HT1080 (cell line): ENCODE measurements around the gene CCL15. TPM values are rescaled to one million over a fixed set of nuclear protein-coding genes. Genes with fewer than 3 reads are reported as not detected.
A peak's percentile ranks its signal among the peaks of the same experiment; 100 is the strongest.
"Not testable (repeated sequence)": the region's sequence is repeated elsewhere in the genome, so short reads cannot be mapped to it uniquely, and the experiment has no call there.

Experiments used
- DNase-seq: peaks from one replicate; pipeline ENCODE4 v3.0.0-alpha.2; 2015; ENCODE audit warnings: low read depth
- polyA plus RNA-seq, 2 experiments: library from polyadenylated mRNA; depleted of rRNA; stranded (reverse); fragments of >200 nt; gene quantifications; 2 replicates each; pipeline ENCODE4 v1.2.3, GENCODE V29; 2015
- total RNA-seq: library from RNA; depleted of rRNA; stranded (reverse); fragments of >200 nt; shearing (Covaris generic); gene quantifications from 2 replicates; pipeline ENCODE4 v1.2.3, GENCODE V29; 2014; rRNA removed

CCL15 gene, protein sequence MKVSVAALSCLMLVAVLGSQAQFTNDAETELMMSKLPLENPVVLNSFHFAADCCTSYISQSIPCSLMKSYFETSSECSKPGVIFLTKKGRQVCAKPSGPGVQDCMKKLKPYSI
- total RNA-seq: not detected in 2 replicates
- not detected in 2 replicates for polyA plus RNA-seq (2015; cell fraction: cytosol; rRNA removed)
- not detected in 2 replicates for polyA plus RNA-seq (2015; cell fraction: nucleus; rRNA removed)

DNA sequence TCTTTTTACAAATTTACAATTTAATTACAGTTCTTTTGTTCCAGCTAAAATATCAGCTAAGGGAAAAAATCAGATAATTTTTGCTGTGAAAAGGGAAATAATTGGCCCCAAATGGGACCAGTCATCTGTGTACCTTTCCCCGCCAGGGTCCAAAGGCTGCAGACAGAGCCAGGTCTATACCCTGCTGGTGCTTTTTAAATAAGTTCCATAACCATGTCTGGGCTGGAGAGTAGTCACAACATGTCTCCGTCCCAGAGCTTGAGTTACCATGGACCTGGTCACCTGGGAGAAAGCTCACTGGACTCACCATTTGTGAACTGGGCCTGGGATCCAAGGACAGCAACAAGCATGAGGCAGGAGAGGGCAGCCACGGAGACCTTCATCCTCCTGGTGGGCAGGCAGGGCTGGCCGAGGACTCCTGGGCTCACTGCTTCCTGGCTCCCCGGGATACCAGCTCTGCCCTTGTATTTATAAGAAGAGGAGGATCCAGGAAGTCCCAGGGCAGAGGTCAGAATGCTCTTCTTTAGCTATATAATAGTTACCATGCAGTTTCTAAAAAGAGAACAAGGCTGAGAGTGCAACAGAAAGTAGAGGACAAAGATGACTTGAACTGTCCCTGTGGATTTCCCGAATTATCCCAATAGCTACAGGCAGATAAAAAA is at the start of gene CCL15:
TSS of gene CCL15 (minus strand) at position 444 of the 662 bp plus-strand sequence. CDS start at position 383, 61 bp downstream.
- no peak for DNase-seq

DNA sequence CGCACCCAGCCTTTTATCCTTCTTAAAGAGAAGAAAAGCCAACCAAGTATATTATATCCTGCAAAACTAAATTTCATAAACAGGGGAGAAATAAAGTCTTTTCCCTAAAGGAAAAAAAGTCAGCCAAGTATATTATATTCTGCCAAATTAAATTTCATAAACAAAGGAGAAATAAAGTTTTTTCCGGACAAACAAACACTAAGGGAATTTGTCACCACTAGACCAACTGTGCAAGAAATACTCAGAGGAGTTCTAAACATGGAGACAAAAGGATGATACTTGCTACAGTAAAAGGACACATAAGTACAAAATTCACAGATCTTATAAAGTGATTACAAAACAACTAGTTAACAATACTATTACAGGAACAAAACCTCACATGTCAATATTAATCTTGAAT is 48.3 kb upstream of the CCL15 start:
- no peak for DNase-seq

DNA sequence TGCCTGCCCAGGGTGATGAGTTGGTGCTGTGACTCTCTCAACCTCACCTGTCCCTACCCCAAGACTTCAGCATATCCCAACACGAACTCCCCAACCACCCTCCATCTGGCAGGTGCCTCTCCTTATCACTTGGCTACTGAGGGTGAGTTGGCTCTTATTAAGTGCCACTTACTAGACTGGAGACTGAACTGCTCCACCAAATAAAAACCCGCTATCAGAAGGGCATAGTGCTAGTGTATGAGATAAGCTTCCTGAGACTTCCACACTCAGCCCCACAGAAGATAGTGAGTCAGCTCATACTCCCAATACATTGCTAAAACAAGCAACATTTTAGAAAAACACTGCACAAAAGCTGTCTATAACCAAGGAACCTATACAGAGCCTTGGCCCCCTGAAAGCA is 46.7 kb upstream of the CCL15 start:
- no peak for DNase-seq

DNA sequence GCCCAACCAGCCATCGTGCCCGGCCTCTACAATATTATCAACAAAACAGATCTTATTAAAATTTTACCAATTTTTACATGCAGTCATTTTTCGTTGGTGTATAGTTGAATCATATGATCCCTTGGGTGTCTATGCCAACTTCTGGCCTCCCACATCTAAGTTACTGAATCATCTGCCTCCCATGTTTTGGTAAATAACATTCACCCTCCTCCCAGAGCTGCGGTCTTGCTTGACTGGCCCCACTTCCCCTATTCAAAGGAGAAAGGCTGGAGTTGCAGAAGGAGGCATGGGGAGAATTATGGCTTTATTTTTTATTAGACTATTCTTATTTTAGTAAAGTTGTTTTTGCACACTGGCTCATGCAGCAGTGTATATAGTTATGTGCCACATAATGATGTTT is 34.9 kb upstream of the CCL15 start:
- no peak for DNase-seq

DNA sequence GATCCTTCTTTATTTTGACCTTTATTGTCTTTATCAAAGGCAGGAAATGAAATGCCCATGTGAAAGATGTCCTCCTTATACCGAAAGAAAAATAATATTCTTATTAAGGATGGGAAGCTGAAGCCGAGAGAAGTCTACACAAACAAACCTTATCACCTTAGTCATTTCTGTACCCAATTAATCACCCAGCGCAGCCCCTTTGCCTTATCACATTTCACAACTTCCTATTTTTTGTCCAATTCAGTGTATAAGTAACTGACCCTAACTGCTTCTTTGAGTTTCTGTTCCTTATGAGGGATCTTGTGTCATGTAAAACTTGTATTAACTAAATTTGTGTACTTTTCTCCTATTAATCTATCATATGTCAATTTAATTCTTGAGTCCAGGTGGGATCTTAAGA is 32.8 kb upstream of the CCL15 start:
- no peak for DNase-seq

DNA sequence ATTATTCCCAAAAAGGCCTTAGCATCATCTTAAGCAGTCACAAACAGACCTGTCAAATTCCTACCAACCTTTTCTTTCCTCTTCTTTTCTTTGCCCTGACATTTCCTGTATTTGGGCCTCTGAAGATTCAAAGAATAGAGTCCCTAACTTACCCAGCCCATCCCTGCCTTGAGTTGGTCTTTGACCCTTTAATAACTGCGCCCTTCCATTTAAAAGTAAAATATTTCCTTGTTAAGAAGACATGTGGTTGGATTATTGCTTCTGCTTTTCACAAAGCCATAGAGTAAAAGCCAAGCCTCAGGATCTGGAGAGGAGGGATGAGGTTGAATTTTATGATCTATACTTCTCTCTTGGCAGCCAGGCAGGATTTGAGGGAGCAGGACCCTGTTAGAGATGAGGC is 29.6 kb upstream of the CCL15 start:
- DNase-seq: no peak

DNA sequence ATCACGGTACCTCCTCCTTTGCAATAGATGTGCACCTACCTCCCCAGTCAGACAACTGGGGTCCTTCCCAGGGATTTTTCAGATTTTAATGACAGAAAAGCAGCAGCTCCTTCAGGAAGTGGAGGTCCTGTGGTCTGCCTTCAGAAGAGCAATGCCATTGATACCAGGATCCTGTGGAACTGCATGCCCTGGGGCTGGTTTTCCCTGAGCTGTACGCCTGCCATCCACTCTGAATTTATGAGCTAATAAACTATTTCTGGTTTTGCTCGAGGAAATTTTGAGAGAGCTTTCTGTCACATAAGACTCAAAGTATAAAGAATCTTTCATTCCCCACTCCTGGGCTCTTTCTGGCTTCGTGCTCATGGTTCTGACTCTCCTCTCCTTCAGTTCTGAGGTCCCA is 26.4 kb upstream of the CCL15 start:
- DNase-seq: no peak

DNA sequence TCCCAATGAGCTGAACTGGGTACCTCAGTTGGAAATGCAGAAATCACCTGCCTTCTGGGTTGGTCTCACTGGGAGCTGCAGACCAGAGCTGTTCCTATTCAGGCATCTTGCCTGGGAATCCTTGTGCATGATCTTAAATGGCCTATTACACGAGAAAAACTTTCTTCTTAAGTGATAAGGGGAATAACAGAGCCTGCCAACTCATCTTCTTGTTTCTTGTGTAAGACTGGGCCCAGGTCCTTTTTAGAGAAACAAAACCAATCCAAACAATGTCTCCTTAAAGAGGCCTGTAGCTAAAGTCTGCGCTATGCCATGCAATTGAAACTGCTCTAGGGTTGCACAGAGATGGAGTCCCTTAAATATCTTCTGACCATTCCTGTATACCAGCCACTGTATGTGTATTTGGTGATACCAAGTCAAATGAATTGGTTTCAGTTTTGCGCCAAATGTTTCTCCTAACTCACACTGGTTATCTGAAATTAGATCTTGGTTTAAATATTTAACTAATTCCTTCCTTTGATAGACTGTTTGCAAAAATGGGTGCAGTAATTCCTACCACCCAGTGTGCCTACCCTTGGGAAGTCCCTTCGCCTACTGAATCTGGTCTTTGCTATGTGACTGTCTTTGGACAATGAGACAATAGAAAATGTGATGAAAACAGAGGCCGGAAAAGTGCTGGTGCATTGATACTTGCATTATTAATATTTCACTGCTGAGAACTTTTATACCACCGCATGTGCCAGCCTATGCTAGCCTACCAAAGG is 22.9 kb upstream of the CCL15 start:
- no peak for DNase-seq

DNA sequence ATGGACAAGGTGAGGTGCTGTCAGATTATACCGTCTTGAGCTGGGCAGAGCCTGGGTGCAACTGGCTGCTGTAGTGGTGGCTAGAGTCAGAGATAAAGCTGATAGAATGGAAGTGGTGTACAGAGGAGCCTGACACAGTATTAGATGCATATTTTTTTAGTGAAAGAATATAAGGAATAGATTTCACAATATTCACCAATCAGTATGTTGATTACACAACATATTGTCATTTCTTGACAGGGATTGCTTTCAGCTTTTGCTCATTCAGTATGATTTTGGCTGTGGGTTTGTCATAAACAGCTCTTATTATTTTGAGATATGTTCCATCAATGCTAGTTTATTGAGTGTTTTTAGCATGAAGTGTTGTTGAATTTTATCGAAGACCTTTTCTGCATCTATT is 18.1 kb upstream of the CCL15 start:
- DNase-seq: no peak

DNA sequence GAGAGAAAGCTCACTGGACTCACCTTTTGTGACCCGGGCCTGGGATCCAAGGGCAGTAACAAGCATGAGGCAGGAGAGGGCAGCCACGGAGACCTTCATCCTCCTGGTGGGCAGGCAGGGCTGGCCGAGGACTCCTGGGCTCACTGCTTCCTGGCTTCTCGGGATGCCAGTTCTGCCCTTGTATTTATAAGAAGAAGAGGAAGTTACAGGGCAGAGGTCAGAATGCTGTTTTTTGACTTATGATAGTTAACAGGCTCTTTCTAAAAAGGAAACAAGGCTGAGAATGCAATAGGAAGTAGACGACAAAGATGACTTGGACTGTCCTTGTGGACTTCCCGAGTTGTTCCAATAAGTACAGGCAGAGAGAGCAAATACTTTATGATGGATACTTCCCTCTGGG is 16.4 kb upstream of the CCL15 start, which contains the start of gene CCL23:
TSS of gene CCL23 (minus strand) at position 174 of the 400 bp plus-strand sequence. CDS start at position 99, 75 bp downstream.
- no peak for DNase-seq

DNA sequence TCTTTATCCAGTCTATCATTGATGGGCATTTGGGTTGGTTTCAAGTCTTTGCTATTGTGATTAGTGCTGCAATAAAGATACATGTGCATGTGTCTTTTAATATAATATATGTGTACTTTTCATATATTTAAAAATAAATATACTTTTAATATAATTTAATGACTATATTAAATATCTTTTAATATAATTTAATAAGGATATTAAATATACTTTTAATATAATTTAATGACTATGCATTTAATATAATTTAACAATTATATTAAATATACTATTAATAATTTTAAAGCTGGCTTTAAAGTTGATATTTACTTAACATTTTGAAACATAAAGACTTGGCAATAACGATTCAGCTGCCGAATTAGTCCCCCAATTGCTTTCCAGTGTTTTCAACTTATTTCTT is 15.2 kb upstream of the CCL15 start:
- DNase-seq: no peak

DNA sequence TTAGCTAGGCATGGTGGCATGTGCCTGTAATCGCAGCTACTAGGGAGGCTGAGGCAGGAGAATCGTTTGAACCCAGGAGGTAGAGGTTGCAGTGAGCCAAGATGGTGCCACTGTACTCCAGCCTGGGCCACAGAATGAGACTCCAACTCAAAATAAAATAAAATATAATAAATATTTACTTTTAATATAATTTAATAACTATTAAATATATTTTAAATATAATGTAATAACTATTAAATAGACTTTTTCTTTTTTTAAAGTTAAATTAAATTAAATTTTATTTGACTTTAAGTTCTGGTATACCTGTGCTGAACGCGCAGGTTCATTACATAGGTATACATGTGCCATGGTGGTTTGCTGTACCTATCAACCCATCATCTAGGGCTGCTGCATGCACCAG is 14.5 kb upstream of the CCL15 start:
- not testable (repeated sequence) for DNase-seq

DNA sequence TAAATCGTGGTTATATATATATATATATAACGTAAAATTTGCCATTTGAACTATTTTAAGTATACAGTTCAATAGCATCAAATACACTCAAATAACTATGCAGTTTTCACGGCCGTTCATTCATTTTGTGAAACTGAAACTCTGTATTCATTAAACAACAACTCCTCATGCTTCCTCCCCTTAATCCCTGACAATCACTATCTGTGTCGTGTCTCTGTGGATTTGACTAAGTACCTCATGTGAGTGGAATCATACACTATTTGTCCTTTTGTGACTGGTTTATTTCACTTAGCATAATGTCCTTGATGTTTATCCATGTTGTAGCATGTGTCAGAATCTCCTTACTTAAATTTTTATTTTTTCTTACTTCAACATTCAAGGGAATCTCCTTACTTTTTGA is 13.6 kb upstream of the CCL15 start:
- no peak for DNase-seq

DNA sequence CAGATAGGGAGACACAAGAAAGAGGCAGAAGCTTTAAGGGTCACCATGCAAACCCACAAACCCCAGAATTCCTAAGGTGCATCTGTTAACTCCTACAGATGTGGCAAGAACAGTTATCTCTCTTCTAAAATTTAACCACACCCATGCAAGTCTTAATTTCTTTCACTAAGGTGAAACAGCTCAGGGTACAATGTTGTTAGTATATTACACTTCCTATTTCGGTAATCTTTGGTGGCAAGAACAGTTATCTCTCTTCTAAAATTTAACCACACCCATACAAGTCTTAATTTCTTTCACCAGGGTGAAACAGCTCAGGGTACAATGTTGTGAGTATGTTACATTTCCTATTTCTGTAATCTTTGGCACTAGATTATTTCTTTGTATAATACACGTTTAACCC is 9.8 kb upstream of the CCL15 start:
- DNase-seq: no peak

DNA sequence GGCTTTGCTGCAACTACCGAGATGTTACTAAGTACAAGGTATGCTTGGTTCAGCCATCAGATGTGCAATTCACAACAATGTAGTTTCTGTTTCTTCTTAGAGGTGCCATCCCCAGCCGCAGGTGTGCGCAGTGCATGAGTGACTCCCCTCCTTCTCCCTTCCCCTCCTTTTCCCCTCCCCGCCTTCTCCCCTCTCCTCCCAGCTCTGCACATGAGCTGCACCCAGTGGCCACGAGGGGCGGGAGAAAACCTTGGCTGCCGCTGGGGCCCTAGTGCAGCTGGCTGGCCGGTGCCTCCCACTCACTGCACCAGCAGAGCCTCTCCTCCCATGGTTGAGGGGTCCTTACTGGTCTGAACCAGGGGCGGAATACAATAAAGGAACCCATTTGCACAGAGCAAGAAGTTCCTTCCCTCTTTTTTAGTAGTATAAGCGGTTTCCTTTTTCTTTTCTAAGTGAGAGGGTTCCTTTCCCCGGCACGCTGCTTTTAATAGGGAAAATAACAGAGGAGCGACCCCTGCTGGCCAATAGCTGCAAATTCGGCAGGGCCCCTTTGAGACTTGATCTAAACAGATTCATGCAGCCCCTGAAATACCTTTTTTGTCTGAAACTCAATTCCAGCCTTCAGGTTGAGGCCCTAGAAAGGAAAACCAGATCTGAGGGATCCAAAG is 7.8 kb upstream of the CCL15 start:
- DNase-seq: peak; percentile 36

DNA sequence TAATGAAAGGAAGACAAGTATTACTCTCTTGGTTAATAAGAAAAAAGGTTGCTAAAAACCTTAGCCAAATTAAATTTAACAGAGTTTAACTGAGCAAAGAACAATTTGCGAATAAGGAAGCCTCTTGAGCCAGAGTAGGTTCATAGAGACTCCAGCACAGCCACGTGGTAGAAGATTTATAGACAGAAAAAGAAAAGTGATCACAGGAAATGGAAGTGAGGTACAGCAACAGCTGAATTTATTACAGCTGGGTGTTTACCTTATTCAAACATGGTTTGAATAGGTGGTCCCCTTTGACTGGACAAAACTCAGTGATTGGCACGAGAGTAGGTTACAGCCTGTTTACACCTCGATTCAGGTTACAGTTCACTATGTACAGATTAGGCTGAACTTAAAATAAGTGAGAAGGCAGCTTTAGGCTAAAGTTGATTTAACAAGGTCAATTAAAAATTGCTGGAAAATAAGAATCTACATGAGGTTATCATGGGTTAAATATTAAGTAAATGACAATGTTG is 3.3 kb upstream of the CCL15 start:
- no peak for DNase-seq

DNA sequence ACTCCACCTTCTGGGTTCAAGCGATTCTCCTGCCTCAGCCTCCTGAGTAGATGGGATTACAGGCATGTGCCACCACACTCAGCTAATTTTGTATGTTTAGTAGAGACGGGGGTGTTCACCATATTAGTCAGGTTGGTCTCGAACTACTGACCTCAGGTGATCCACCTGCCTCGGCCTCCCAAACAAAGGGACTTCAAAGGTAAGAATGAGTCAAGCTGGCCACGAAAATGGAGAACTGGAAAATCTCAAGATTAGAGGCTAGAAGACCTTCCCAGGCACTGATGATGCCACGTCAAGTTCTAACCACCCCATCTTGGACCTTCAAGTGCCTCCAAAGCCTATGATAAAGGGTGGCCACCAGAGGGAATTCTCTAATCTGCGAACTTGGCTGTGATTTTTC is 1.3 kb upstream of the CCL15 start:
- DNase-seq: no peak

DNA sequence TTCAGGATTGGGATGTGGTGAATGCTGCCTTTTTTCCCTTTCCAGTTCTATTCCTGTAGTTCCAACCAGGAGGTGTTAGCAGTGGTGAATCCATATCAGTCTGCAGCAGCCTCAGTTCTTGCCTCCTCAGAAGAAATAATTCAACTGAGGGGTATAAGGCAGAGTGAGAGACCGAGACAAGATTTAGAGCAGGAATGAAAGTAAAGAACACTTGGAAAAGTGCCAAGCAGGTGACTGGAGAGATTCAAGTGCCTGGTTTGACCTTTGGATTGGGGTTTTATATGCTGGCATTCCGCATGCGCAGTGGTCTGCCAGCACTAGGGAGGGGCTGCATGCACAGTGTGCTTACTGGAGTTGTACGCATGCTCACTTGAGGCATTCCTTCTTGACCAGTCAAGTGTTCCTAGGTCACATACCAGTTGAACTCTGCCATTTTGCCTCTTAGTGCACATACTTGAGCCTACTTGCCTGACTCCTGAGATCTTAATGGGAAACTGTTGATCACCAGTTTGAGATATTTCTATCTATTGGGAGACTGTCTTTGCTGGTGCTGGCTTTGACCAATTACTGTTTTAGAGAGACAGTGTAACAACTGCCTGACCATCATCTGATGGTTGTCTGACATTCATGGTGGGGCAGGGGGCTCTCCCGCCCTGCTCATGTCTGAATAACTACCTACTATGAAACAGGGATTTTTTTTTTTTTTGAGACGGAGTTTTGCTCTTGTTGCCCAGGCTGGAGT is 680 bp upstream of the CCL15 start:
- no peak for DNase-seq

DNA sequence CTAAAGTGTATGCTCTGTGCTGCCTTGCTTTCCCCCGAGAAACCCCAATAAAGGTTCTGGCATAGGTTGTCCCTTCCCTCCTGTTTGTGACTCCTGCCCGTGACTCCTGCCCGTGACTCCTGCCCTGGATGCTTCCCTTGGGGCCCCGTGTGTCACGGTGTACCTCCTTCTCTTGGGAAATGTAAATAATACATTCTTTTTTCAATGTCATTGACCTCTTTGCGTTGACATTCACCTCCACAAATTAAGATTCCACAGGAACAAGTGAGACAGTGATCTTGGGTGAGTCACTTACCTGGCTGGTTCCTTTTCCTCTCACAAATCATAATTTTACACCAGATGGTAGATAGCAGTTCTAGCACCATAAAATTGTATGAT is 632 bp downstream of the CCL15 start:
- no peak for DNase-seq

DNA sequence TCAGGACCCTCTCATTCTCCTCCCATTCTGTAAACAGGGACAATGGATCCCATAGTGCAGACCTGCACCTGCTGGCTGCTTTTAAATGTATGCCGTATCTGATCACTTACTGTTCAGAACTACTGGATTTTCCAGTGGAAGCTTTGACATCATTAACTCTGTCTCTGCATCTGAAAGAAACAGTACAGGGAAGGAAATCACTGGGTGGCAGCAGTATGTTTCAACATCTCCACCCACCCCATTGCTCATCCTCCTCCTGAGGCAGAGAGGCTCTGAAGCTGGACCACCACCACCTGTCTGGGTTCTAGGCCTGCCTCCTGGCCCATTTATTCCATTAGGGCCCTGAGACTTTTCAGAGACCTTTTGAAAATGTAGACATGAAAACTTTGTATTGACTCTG is 2.6 kb downstream of the CCL15 start:
- DNase-seq: no peak

DNA sequence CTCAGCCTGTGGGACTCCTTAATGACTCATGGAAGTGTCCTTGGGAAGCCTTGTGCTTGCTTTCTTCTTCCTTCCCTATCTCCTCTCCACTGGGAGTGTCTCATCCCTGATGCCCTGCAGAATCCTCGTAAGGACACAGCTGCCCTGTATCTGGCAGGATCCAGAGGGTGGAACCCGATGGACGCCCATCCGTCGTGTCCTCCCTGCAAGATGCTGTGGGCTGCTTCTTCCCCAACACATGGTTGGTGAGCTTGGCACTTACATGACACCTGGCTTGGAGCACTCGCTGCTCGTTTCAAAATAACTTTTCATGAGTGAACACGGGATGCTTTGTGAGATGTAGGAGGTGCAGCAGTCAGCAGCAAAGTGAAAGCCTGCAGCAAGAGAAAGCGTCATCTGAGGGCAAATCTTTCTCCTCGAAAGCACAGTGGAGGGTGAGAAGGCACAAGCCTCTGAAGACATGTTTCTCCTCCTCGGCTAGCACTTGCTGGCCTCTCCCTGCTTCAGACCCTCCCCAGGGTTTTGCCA is 3.3 kb downstream of the CCL15 start:
- DNase-seq: no peak
